Measurements from ENCODE around the gene VGLL4. TPM values are rescaled to one million over a fixed set of nuclear protein-coding genes. Genes with fewer than 3 reads are reported as not detected.

VGLL4 gene
- total RNA-seq, 1 experiment from 2014 or later: 26.9 TPM

DNA sequence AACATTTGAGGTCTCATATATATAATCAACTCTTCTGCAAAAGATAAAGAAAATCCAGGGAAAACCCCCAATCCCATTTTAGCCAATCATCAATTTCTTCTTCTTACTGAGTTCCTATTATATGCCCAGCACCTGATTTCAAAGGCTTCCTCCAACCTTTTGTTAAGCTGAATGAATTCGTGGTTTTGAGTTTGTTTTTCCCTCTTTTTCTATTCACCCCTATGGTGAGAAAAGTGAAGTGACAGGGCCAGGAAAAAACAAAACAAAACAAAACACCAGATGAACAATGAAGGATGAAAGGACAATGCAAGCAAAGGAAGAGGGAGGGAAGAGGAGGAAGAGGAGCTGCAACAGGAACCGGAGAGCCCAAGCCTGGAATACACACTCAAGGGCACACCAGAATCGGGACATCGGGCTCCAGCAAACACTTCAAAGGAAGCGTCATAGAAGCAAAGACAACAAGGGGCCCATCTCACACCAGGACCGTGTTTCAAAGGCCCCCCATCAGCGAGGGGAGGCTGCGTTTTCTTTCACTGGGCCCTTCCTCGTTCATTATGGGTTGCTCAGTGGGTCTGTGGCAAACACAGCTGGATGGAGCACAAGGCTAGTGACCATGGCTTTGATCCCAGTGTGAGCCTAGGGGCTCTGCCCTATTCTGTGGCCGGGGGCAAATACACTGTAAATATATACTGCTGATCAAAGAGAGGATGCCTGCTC, 50.2 kb downstream of the VGLL4 start:
- Histone ChIP-seq H3K9ac (ENCODE audit: low read length) (no peak overlapping the region), H3K79me2 (ENCODE audit: insufficient read depth, low read length) (peaks cover 30% of the 10 kb centered on the region; the same call in 1 of the 2 replicates), H4K20me1 (ENCODE audit: insufficient read depth) (no peaks in the 10 kb centered on the region), H3K36me3 (ENCODE audit: control insufficient read depth in 1 of 2, insufficient read depth in 2 of 2, low read length in 2 of 2) (no peaks in the 10 kb centered on the region), H3K4me2 (ENCODE audit: low read length) (no peak overlapping the region), H2AFZ (ENCODE audit: low read depth, low read length, poor library complexity, severe bottlenecking) (no peak overlapping the region), H3K27ac (ENCODE audit: low read depth, low read length) (no peak overlapping the region), H3K4me3 (replicated peaks in 1 of 2; ENCODE audit: low read depth in 1 of 2, low read length in 2 of 2) (no peak overlapping the region), H3K9me3 (ENCODE audit: control insufficient read depth in 1 of 2, insufficient read depth in 1 of 2, low read depth in 1 of 2, low read length in 2 of 2) (no peaks in the 10 kb centered on the region), H3K9me2 (ENCODE audit: insufficient read depth) (no peaks in the 10 kb centered on the region), H3K4me1 (ENCODE audit: control insufficient read depth in 1 of 2, insufficient read depth in 2 of 2, low read length in 2 of 2) (peaks cover 14 to 29% of the 10 kb centered on the region in 2 experiments), H3K27me3 (ENCODE audit: insufficient read depth, low read length) (no peaks in the 10 kb centered on the region)
- DNase-seq (ENCODE audit: low read depth, low spot score) (no peak), ATAC-seq (no peak)
- BruUV-seq (replicated peaks): no TSS peak
- RAD21 ChIA-PET (ENCODE audit: low non-redundant PET in 1 of 2, low total read pairs in 2 of 2, uncharacterized antibody in 2 of 2, unreplicated experiment in 2 of 2): no interaction called here
- POLR2A ChIA-PET: no interaction called here
- intact Hi-C loops (cut with micrococcal nuclease): no loop called here
- CTCF ChIA-PET: no interaction called here
- TF ChIP-seq, protein P1, sequence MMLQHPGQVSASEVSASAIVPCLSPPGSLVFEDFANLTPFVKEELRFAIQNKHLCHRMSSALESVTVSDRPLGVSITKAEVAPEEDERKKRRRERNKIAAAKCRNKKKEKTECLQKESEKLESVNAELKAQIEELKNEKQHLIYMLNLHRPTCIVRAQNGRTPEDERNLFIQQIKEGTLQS (IDR thresholded peaks at IDR 0.05): no peak
- TF ChIP-seq CEBPB (IDR thresholded peaks at IDR 0.05; ENCODE audit: low read depth): no peak
- TF ChIP-seq, protein P2, sequence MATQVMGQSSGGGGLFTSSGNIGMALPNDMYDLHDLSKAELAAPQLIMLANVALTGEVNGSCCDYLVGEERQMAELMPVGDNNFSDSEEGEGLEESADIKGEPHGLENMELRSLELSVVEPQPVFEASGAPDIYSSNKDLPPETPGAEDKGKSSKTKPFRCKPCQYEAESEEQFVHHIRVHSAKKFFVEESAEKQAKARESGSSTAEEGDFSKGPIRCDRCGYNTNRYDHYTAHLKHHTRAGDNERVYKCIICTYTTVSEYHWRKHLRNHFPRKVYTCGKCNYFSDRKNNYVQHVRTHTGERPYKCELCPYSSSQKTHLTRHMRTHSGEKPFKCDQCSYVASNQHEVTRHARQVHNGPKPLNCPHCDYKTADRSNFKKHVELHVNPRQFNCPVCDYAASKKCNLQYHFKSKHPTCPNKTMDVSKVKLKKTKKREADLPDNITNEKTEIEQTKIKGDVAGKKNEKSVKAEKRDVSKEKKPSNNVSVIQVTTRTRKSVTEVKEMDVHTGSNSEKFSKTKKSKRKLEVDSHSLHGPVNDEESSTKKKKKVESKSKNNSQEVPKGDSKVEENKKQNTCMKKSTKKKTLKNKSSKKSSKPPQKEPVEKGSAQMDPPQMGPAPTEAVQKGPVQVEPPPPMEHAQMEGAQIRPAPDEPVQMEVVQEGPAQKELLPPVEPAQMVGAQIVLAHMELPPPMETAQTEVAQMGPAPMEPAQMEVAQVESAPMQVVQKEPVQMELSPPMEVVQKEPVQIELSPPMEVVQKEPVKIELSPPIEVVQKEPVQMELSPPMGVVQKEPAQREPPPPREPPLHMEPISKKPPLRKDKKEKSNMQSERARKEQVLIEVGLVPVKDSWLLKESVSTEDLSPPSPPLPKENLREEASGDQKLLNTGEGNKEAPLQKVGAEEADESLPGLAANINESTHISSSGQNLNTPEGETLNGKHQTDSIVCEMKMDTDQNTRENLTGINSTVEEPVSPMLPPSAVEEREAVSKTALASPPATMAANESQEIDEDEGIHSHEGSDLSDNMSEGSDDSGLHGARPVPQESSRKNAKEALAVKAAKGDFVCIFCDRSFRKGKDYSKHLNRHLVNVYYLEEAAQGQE (IDR thresholded peaks at IDR 0.05; ENCODE audit: low read depth): no peak
- TF ChIP-seq, protein P3, sequence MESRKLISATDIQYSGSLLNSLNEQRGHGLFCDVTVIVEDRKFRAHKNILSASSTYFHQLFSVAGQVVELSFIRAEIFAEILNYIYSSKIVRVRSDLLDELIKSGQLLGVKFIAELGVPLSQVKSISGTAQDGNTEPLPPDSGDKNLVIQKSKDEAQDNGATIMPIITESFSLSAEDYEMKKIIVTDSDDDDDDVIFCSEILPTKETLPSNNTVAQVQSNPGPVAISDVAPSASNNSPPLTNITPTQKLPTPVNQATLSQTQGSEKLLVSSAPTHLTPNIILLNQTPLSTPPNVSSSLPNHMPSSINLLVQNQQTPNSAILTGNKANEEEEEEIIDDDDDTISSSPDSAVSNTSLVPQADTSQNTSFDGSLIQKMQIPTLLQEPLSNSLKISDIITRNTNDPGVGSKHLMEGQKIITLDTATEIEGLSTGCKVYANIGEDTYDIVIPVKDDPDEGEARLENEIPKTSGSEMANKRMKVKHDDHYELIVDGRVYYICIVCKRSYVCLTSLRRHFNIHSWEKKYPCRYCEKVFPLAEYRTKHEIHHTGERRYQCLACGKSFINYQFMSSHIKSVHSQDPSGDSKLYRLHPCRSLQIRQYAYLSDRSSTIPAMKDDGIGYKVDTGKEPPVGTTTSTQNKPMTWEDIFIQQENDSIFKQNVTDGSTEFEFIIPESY (IDR thresholded peaks at IDR 0.05; ENCODE audit: extremely low read depth, insufficient replicate concordance, low read length): no peak
- no peak for TF ChIP-seq TCF7L2 (IDR thresholded peaks at IDR 0.05; ENCODE audit: borderline replicate concordance, extremely low read depth, insufficient read depth, insufficient read length)
- TF ChIP-seq ELF1 (IDR thresholded peaks at IDR 0.05; ENCODE audit: borderline replicate concordance, low read depth): no peak
- no peak for TF ChIP-seq SIN3A (IDR thresholded peaks at IDR 0.05; ENCODE audit: low read depth)
- no peak for TF ChIP-seq YY1 (IDR thresholded peaks at IDR 0.05; ENCODE audit: extremely low read depth, insufficient replicate concordance, low read depth, low read length)
- TF ChIP-seq POLR2A (IDR thresholded peaks at IDR 0.05; ENCODE audit: borderline replicate concordance, extremely low read depth, insufficient read depth, insufficient read length): no peak
- no peak for TF ChIP-seq JUND (IDR thresholded peaks at IDR 0.05)
- no peak for TF ChIP-seq CBX3 (IDR thresholded peaks at IDR 0.05; ENCODE audit: low read depth)
- no peak for TF ChIP-seq ZNF274 (IDR thresholded peaks at IDR 0.05; ENCODE audit: low read depth, low read length)
- no peak for TF ChIP-seq ZFX (IDR thresholded peaks at IDR 0.05)
- TF ChIP-seq, protein P4, sequence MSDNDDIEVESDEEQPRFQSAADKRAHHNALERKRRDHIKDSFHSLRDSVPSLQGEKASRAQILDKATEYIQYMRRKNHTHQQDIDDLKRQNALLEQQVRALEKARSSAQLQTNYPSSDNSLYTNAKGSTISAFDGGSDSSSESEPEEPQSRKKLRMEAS (IDR thresholded peaks at IDR 0.05): no peak
- TF ChIP-seq FOSL1 (IDR thresholded peaks at IDR 0.05; ENCODE audit: low read depth): no peak
- no peak for TF ChIP-seq EZH2phosphoT487 (IDR thresholded peaks at IDR 0.05; ENCODE audit: borderline replicate concordance)
- no peak for TF ChIP-seq RAD21 (IDR thresholded peaks at IDR 0.05; ENCODE audit: low read depth)
- TF ChIP-seq, protein P5, sequence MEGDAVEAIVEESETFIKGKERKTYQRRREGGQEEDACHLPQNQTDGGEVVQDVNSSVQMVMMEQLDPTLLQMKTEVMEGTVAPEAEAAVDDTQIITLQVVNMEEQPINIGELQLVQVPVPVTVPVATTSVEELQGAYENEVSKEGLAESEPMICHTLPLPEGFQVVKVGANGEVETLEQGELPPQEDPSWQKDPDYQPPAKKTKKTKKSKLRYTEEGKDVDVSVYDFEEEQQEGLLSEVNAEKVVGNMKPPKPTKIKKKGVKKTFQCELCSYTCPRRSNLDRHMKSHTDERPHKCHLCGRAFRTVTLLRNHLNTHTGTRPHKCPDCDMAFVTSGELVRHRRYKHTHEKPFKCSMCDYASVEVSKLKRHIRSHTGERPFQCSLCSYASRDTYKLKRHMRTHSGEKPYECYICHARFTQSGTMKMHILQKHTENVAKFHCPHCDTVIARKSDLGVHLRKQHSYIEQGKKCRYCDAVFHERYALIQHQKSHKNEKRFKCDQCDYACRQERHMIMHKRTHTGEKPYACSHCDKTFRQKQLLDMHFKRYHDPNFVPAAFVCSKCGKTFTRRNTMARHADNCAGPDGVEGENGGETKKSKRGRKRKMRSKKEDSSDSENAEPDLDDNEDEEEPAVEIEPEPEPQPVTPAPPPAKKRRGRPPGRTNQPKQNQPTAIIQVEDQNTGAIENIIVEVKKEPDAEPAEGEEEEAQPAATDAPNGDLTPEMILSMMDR (IDR thresholded peaks at IDR 0.05 in 2 of 3, conservative IDR thresholded peaks at IDR 0.05 in 1 of 3; ENCODE audit: borderline replicate concordance in 1 of 3, insufficient read depth in 1 of 3, low read depth in 2 of 3, low read length in 2 of 3): no peak
- no peak for TF ChIP-seq EZH2 (IDR thresholded peaks at IDR 0.05)
